ENCODE data around the gene CHTF18. TPM values are rescaled to one million over a fixed set of nuclear protein-coding genes. Genes with fewer than 3 reads are reported as not detected.

The CHTF18 gene
- total and polyA plus RNA-seq, 10 of the 15 experiments (the other 5 are each of a cell fraction or from before 2014, with no cell fraction given), result 1.6 to 87.8 (median 19.4) TPM

DNA sequence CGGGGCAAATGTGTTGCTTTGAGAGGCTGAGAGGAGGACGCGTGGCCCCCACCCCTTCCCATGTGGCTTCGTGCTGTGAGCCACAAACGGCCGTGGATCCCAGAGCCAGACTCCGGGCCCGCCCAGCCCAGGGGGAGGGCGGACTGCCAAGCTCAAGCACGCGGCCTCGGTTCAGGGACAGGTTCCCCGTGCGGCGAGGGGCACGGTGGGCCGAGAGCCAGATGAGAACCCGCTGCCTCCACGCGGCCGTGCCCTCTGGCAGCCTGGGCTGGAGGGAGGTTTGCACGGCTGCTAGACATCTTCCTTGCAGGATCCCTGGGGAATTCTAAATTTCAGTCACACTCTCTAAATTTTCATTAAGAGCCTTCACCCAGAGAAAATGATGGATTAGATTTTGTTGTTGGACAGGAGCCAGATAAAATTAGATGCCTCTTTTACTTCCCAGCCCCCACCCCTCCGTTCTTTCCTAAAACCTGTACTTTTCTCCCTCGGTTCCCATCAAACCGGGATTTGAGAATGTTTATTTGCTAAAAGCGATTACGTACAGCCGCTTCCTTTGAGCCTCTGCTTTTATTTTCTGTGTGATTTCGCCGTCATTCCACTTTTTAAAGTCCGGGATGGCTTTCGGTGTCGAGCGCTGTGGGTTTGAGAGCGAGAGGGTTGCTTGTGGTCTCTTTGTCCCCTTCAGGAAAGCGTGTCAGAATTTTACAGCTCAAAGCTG is 37.1 kb downstream of the CHTF18 start (continued):
- no peak for TF ChIP-seq NR2C1 (IDR thresholded peaks at IDR 0.05)

DNA sequence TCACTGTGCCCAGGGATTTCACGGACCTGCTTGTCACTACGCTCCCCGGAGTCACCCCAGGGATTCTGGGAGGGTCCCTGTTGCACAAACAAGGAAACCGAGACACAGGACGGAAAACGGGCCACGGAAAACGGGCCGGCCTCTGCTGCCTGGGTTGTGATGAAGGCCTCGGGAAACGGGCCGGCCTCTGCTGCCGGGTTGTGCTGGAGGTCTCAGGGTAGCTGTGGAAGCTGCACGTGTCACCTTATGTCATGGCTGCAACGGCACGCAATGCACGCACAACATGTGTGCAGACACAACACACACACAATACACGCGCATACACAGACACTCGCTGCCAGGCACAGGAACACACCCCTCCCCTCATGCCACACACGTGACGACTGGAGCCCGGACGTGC is 39.1 kb downstream of the CHTF18 start:
- Histone ChIP-seq H3K4me2 (ENCODE audit: control insufficient read depth, insufficient read depth) (no peak overlapping the region), H4K20me1 (ENCODE audit: control insufficient read depth, insufficient read depth) (no peaks in the 10 kb centered on the region), H3K36me3 (ENCODE audit: control insufficient read depth in 2 of 2, insufficient read depth in 2 of 2, low read length in 1 of 2) (no peaks in the 10 kb centered on the region), H3K4me1 (ENCODE audit: control insufficient read depth, insufficient read depth, low read length) (no peaks in the 10 kb centered on the region), H3K4me3 (no peak overlapping the region), H3K9me3 (replicated peaks; ENCODE audit: control insufficient read depth, insufficient read depth, low read length) (no peaks in the 10 kb centered on the region; the same call in 2 of the 3 replicates), H3K9ac (ENCODE audit: control insufficient read depth, insufficient read depth, low read length) (no peak overlapping the region), H3K79me2 (ENCODE audit: control insufficient read depth, insufficient read depth, low read length) (no peaks in the 10 kb centered on the region), H3K27ac (ENCODE audit: control insufficient read depth, insufficient read depth) (no peak overlapping the region), H3K27me3 (replicated peaks in 1 of 2; ENCODE audit: control insufficient read depth in 2 of 2, insufficient read depth in 2 of 2, low read length in 1 of 2) (no peaks in the 10 kb centered on the region), H2AFZ (ENCODE audit: control insufficient read depth, low read depth, low read length) (no peak overlapping the region)
- POLR2A ChIA-PET, result no interaction called here
- CTCF ChIA-PET, result no interaction called here
- RAD21 ChIA-PET (ENCODE audit: unreplicated experiment), result no interaction called here
- TF ChIP-seq NR2C2 (IDR thresholded peaks at IDR 0.05; ENCODE audit: borderline replicate concordance, control insufficient read depth, insufficient read length, low read depth), result no peak
- DNase-seq (ENCODE audit: low read depth, low spot score) (no peak), ATAC-seq (no peak), FAIRE-seq (no peak)
- 77% methylated on average over 23 of the region's 24 CpGs for WGBS (ENCODE audit: insufficient coverage, insufficient replicate concordance, low lambda C conversion rate, missing lambda C conversion rate)
- intact Hi-C loops (cut with micrococcal nuclease; ENCODE audit: unreplicated experiment) (no loop called here), in situ Hi-C loops (cut with MboI) (no loop called here)
- SMC1A ChIA-PET (ENCODE audit: uncharacterized antibody, unreplicated experiment), result no interaction called here
- no TSS peak for BruUV-seq (replicated peaks)

DNA sequence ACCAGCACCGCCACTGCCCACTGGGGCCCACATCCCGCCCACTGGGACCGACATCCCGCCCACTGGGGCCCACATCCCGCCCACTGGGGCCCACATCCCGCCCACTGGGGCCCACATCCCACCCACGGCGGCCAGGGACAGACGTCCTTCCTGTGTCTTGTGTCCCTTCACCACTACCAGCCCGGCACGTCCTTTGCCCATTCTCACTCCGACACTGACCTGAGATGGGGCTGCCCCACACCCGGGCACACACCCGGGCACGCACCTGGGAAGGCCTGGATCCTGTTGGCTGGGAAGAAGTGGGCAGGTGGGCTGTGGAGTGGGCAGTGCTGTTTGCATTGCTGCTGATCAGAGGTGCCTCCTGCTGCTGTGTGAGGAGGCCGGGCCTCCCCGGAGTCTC is 40.5 kb downstream of the CHTF18 start:
- TF ChIP-seq, protein P1, sequence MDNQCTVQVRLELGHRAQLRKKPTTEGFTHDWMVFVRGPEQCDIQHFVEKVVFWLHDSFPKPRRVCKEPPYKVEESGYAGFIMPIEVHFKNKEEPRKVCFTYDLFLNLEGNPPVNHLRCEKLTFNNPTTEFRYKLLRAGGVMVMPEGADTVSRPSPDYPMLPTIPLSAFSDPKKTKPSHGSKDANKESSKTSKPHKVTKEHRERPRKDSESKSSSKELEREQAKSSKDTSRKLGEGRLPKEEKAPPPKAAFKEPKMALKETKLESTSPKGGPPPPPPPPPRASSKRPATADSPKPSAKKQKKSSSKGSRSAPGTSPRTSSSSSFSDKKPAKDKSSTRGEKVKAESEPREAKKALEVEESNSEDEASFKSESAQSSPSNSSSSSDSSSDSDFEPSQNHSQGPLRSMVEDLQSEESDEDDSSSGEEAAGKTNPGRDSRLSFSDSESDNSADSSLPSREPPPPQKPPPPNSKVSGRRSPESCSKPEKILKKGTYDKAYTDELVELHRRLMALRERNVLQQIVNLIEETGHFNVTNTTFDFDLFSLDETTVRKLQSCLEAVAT (IDR thresholded peaks at IDR 0.05), result no peak
- TF ChIP-seq, protein P2, sequence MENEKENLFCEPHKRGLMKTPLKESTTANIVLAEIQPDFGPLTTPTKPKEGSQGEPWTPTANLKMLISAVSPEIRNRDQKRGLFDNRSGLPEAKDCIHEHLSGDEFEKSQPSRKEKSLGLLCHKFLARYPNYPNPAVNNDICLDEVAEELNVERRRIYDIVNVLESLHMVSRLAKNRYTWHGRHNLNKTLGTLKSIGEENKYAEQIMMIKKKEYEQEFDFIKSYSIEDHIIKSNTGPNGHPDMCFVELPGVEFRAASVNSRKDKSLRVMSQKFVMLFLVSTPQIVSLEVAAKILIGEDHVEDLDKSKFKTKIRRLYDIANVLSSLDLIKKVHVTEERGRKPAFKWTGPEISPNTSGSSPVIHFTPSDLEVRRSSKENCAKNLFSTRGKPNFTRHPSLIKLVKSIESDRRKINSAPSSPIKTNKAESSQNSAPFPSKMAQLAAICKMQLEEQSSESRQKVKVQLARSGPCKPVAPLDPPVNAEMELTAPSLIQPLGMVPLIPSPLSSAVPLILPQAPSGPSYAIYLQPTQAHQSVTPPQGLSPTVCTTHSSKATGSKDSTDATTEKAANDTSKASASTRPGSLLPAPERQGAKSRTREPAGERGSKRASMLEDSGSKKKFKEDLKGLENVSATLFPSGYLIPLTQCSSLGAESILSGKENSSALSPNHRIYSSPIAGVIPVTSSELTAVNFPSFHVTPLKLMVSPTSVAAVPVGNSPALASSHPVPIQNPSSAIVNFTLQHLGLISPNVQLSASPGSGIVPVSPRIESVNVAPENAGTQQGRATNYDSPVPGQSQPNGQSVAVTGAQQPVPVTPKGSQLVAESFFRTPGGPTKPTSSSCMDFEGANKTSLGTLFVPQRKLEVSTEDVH (IDR thresholded peaks at IDR 0.05; ENCODE audit: low read depth, partially characterized antibody), result no peak
- TF ChIP-seq HDAC2 (IDR thresholded peaks at IDR 0.05) (no peak), TCF3 (IDR thresholded peaks at IDR 0.05; ENCODE audit: borderline replicate concordance, insufficient read depth, low read depth, low read length) (no peak), PAX5 (IDR thresholded peaks at IDR 0.05; ENCODE audit: borderline replicate concordance, low read depth, low read length) (no peak)
- ChIA-PET RAD21 (ENCODE audit: unreplicated experiment) (no interaction called here), CTCF (no interaction called here), POLR2A (interaction anchor here (0.5 kb wide), 1 partner anchor 14 kb away, joined by 3 read pairs; no protein-coding TSS in a partner anchor), SMC1A (ENCODE audit: uncharacterized antibody, unreplicated experiment) (no interaction called here)
- no peaks in the 10 kb centered on the region for H3K79me2 ChIP-seq (ENCODE audit: control insufficient read depth, insufficient read depth, low read length)
- no peaks in the 10 kb centered on the region for H4K20me1 ChIP-seq (ENCODE audit: control insufficient read depth, insufficient read depth)
- in situ Hi-C loops (cut with MboI), result no loop called here
- no peak overlapping the region for H3K4me2 ChIP-seq (ENCODE audit: control insufficient read depth, insufficient read depth)
- FAIRE-seq (no peak), ATAC-seq (no peak), DNase-seq (ENCODE audit: low read depth, low spot score) (no peak)
- no peaks in the 10 kb centered on the region; the same call in 2 of the 3 replicates for H3K9me3 ChIP-seq (replicated peaks; ENCODE audit: control insufficient read depth, insufficient read depth, low read length)
- H3K4me1 ChIP-seq (ENCODE audit: control insufficient read depth, insufficient read depth, low read length), result no peaks in the 10 kb centered on the region
- H2AFZ ChIP-seq (ENCODE audit: control insufficient read depth, low read depth, low read length), result no peak overlapping the region
- H3K9ac ChIP-seq (ENCODE audit: control insufficient read depth, insufficient read depth, low read length), result no peak overlapping the region
- WGBS (ENCODE audit: insufficient coverage, insufficient replicate concordance, low lambda C conversion rate, missing lambda C conversion rate), result 20% methylated on average over 17 of the region's 17 CpGs
- H3K27me3 ChIP-seq (replicated peaks in 1 of 2; ENCODE audit: control insufficient read depth in 2 of 2, insufficient read depth in 2 of 2, low read length in 1 of 2), result no peaks in the 10 kb centered on the region
- H3K4me3 ChIP-seq, result no peak overlapping the region
- no TSS peak for BruUV-seq (replicated peaks)
- intact Hi-C loops (cut with micrococcal nuclease; ENCODE audit: unreplicated experiment), result no loop called here
- H3K36me3 ChIP-seq (ENCODE audit: control insufficient read depth in 2 of 2, insufficient read depth in 2 of 2, low read length in 1 of 2), result no peaks in the 10 kb centered on the region
- no peak overlapping the region for H3K27ac ChIP-seq (ENCODE audit: control insufficient read depth, insufficient read depth)

Measured in GM12878 (cell line).